Ascending aorta (tissue), 2 donors: ENCODE results near the gene ASPSCR1. TPM values are rescaled to one million over a fixed set of nuclear protein-coding genes. Genes with fewer than 3 reads are reported as not detected.

Experiments
- DNase-seq, 2 donors: peaks; one replicate each; pipeline ENCODE4 v3.0.0-alpha.2; 2019; ENCODE audit warnings: low spot score in 2 of 2
- H3K27ac ChIP-seq, 2 donors: fragments of 200-600 bp; sonication (generic); one replicate each; pipeline ENCODE4 v1.5.1; 2016 to 2017; ENCODE audit warnings: mild to moderate bottlenecking in 1 of 2
- H3K27me3 ChIP-seq: fragments of 200-600 bp; sonication (generic); one replicate; pipeline ENCODE4 v1.5.1; 2017
- H3K36me3 ChIP-seq, 2 donors: fragments of 200-600 bp; sonication (generic); one replicate each; pipeline ENCODE4 v1.5.1; 2016
- H3K4me1 ChIP-seq, 2 donors: fragments of 200-600 bp; sonication (generic); one replicate each; pipeline ENCODE4 v1.5.1; 2016 to 2017; ENCODE audit warnings: mild to moderate bottlenecking in 1 of 2
- H3K4me3 ChIP-seq, 2 donors: fragments of 200-600 bp; sonication (generic); one replicate each; pipeline ENCODE4 v1.5.1; 2016 to 2017; ENCODE audit warnings: mild to moderate bottlenecking in 1 of 2
- H3K9me3 ChIP-seq, 2 donors: fragments of 200-600 bp; sonication (generic); one replicate each; pipeline ENCODE4 v1.5.1; 2016
- CTCF ChIP-seq, 3 experiments: fragments of 200-600 bp in 2 of 3; fragments of 450-650 bp in 1 of 3; sonication (generic) in 2 of 3; IDR thresholded peaks; one replicate each; pipeline ENCODE4 v1.5.1; 2016 to 2019; ENCODE audit warnings: antibody characterized with exemption in 3 of 3, mild to moderate bottlenecking in 1 of 3, moderate library complexity in 1 of 3
- intact Hi-C: fragments of 100-400 bp; cut with DNase I; formaldehyde crosslinking; loops from one replicate; pipeline ENCODE4 v1.15.1; 2023
- total RNA-seq: library from RNA; depleted of rRNA; stranded (reverse); fragments of >200 nt; gene quantifications from one replicate; pipeline ENCODE4 v1.1.0, GENCODE V29; 2016

ASPSCR1 gene
- total RNA-seq, 1 donor from 2014 or later: 45.1 TPM

- H3K27me3 ChIP-seq: peaks cover 12% of the 10 kb centered on the region
- TF ChIP-seq CTCF (IDR thresholded peaks at IDR 0.05): no peak
- intact Hi-C loops: loop anchor here (5.0 kb wide), 1 partner anchor 198 kb away; no protein-coding TSS in a partner anchor
Observed at GRCh38 chr17:81954131-81955057, 23.0 kb upstream of the ASPSCR1 start.

GRCh38 chr17:81955058-81955681, 22.3 kb upstream of the ASPSCR1 start:
- TF ChIP-seq CTCF (IDR thresholded peaks at IDR 0.05): no peak
- peaks cover 5 to 8% of the 10 kb centered on the region in 2 donors for H3K4me1 ChIP-seq
- intact Hi-C loops: loop anchor here (5.0 kb wide), 1 partner anchor 197 kb away; no protein-coding TSS in a partner anchor
- no peaks in the 10 kb centered on the region for H3K36me3 ChIP-seq
- H3K4me3 ChIP-seq: no peak overlapping the region
- H3K9me3 ChIP-seq: no peaks in the 10 kb centered on the region
- H3K27me3 ChIP-seq: peaks cover 18% of the 10 kb centered on the region
- no peak for DNase-seq
- no peak overlapping the region for H3K27ac ChIP-seq

More at GRCh38 chr17:81954131-81955057, 23.0 kb upstream of the ASPSCR1 start:
- Histone ChIP-seq H3K4me3 (no peak overlapping the region), H3K9me3 (no peaks in the 10 kb centered on the region), H3K36me3 (no peaks in the 10 kb centered on the region), H3K27ac (no peak overlapping the region), H3K4me1 (peaks cover 0 to 2% of the 10 kb centered on the region in 2 donors)
- DNase-seq: no peak

GRCh38 chr17:81955756-81956544, 21.5 kb upstream of the ASPSCR1 start:
- Histone ChIP-seq H3K36me3 (no peaks in the 10 kb centered on the region), H3K4me1 (peaks cover 7 to 10% of the 10 kb centered on the region in 2 donors), H3K27ac (no peak overlapping the region), H3K27me3 (peaks cover 24% of the 10 kb centered on the region), H3K4me3 (no peak overlapping the region), H3K9me3 (no peaks in the 10 kb centered on the region)
- intact Hi-C loops: loop anchor here (5.0 kb wide), 1 partner anchor 196 kb away; no protein-coding TSS in a partner anchor
- TF ChIP-seq CTCF (IDR thresholded peaks at IDR 0.05): no peak
- no peak for DNase-seq

GRCh38 chr17:81956607-81957589, 20.5 kb upstream of the ASPSCR1 start:
- DNase-seq: no peak
- TF ChIP-seq CTCF (IDR thresholded peaks at IDR 0.05): no peak
- intact Hi-C loops: loop anchor here (5.0 kb wide), 1 partner anchor 195 kb away; no protein-coding TSS in a partner anchor

More at GRCh38 chr17:81956607-81957589, 20.5 kb upstream of the ASPSCR1 start:
- Histone ChIP-seq H3K27ac (no peak overlapping the region), H3K4me1 (peaks cover 10 to 11% of the 10 kb centered on the region in 2 donors), H3K36me3 (no peaks in the 10 kb centered on the region), H3K9me3 (no peaks in the 10 kb centered on the region), H3K27me3 (peaks cover 29% of the 10 kb centered on the region), H3K4me3 (no peak overlapping the region)
